ENCODE measurements around the gene SCUBE3. TPM values are rescaled to one million over a fixed set of nuclear protein-coding genes. Genes with fewer than 3 reads are reported as not detected.

Gene SCUBE3
- 0.32 and 2.0 TPM in 2 replicates for total RNA-seq

DNA sequence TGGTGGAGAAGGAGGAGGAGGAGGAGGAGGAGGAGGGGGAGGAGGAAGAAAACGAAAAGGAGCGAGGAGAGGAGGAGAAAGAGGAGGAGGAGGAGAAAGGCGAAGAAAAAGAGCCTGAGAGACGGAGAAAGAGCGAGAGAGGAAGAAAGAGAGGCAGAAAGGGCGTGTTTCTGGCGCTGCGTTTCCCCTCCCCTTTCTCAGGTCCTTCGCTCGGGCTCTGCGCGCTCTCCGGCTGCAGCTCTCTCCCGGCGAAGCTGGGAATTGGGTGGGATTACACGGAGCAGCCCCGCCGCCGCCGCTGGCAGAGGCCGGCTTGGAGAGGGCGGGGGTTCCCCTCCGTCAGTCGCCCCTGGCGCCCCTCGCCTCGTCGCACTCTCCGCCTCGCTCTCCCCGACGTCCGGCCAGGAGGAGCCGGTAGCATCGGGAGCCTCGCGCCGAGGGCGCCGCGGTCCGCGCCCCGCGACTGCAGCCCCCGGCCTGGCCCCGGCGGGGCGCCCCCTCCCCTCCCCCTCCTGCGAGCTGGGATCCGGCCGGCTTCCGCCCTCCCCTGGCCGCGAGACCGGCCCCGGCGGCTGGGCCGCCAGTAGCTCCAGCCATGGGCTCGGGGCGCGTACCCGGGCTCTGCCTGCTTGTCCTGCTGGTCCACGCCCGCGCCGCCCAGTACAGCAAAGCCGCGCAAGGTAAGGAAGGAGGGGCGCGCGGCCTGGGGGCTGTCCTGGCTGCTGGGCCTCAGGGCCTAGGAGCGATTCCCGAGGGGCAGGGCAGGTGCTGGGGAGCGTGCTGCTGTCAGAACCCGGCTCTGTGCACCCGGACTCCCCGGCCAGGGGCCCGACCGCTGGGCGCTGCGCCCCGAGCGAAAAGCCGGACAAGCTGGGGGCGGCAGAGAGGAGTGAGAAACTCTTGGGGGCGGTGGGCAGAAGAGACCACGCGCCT is at the start of gene SCUBE3:
SCUBE3 (plus strand) TSS at position 133 of the 933 bp plus-strand sequence; CDS start at position 596, 463 bp downstream.

DNA sequence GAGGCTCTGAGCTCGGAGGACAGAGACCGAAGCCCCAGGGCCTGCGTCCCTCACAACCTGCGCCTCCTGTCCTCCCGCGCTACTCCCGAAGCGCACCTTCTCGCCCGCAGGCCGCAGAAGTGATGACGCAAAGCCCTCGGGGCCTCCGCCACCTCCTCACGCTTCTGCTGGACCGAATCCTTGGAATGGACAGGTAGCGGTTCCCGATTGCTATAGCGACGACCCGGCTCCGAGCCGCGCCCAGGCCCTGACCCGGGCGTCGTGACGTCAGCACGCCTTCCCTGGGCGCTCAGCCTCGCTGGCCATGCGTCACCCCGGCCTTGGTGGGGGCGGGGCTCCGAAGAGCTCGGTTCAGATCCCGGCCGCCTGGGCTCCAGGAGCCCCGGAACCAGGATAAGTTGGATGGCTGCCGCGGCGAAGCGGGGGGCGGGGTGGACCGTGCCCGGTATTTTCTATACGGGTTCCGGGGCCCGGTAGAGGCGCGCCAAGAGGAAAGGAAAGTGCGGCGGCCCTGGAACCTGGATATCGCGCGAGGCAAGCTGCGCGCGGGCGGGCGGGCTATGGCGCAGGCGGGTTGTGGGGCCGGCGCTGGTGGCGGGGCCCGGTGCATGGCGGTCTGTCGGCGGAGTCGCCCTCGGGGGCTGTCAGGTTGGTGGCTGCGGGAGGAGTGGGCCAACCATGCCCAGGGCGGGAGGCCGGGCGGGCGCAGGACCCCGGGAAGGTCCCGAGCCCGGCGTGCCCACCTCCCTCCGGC is 45.6 kb downstream of the SCUBE3 start, which contains the start of gene ZNF76:
ZNF76 (plus strand) TSS at position 542 of the 754 bp plus-strand sequence. CDS start 21,417 bp downstream, outside the sequence.

DNA sequence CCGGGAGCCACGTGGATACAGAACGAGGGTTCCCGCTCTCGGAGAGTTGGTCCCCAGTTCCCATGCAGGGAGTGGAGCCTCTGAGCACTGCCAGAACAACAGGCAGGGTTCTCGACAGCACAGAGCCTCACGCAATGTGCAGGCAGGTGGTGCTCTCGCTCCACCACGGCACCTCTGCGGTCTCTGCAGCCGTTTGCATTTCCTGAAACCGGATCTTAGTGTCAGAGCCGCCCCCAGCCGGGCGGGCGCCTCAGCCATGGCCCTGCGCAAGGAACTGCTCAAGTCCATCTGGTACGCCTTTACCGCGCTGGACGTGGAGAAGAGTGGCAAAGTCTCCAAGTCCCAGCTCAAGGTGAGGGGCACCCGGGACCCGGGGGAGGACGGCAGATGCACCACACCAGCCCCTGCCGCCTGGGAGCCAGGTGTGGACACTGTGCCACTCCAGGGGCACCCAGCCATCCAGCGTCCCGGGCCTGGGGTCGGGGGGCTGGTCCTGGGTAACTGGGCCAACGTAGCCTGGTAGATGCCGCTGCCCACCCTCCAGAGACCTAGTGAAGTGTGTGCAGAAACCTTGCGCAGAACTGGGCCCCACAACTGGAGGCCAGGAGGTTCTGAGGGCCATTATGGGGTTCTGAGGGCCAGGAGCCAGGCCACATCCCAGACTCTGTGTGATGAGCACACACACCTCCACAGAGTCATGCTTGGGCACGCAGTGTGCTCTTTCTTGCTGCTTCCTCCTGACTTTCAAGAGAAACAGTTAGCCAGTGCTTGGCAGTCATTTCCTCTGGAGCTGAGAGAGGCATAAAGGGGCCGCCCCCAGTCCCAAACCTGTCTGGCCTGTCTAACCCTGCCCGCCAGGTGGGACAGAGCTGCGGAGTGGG is 84.1 kb downstream of the SCUBE3 start, which contains the start of gene DEF6:
DEF6 (plus strand) TSS at position 218 of the 881 bp plus-strand sequence; CDS start at position 257, 39 bp downstream.

Other genes starting within 250 kb of the SCUBE3 start
- gene TCP11, start 72.6 kb upstream of the SCUBE3 start, total RNA-seq: not detected in 2 replicates
- gene ZNF76, start 45.8 kb downstream of the SCUBE3 start, total RNA-seq: 12.3 and 16.1 TPM in 2 replicates
- gene DEF6, start 83.9 kb downstream of the SCUBE3 start, total RNA-seq: 1.1 TPM in 1 of 2 replicates, not detected in the other
- gene PPARD, start 128.6 kb downstream of the SCUBE3 start, total RNA-seq: 11.6 and 13.1 TPM in 2 replicates
- gene FANCE, start 238.4 kb downstream of the SCUBE3 start, total RNA-seq: 2.6 and 4.3 TPM in 2 replicates

All from cardiac atrium fibroblast (primary cell).